Left ventricle myocardium superior (tissue), 1 donor: ENCODE measurements around the gene ZCCHC17. TPM values are rescaled to one million over a fixed set of nuclear protein-coding genes. Genes with fewer than 3 reads are reported as not detected.
A peak's percentile ranks its signal among the peaks of the same experiment; 100 is the strongest.

Source experiments
- ATAC-seq: fragments of 200-7000 bp; cut with Tn5 transposase; one replicate; pipeline ENCODE4 v1.9.1; 2020; ENCODE audit warnings: mild to moderate bottlenecking, moderate library complexity
- DNase-seq: peaks from one replicate; pipeline ENCODE4 v3.0.0-alpha.2; 2020
- intact Hi-C: fragments of 100-400 bp; cut with micrococcal nuclease; formaldehyde crosslinking; loops from one replicate; pipeline ENCODE4 v1.11.0; 2022
- total RNA-seq: library from RNA; stranded (reverse); fragmentation: NEBNext Ultra II Directional; extraction: Animal tissue kit (Norgen Biotek cat#: 25700); gene quantifications from one replicate; pipeline ENCODE4 v1.2.1, GENCODE V29; 2021
- donor health status: DM: no; HTN: yes; CAD: no; lungs with severe emphysema.

ZCCHC17 gene
- total RNA-seq, 1 donor from 2014 or later: 11.1 TPM

DNA sequence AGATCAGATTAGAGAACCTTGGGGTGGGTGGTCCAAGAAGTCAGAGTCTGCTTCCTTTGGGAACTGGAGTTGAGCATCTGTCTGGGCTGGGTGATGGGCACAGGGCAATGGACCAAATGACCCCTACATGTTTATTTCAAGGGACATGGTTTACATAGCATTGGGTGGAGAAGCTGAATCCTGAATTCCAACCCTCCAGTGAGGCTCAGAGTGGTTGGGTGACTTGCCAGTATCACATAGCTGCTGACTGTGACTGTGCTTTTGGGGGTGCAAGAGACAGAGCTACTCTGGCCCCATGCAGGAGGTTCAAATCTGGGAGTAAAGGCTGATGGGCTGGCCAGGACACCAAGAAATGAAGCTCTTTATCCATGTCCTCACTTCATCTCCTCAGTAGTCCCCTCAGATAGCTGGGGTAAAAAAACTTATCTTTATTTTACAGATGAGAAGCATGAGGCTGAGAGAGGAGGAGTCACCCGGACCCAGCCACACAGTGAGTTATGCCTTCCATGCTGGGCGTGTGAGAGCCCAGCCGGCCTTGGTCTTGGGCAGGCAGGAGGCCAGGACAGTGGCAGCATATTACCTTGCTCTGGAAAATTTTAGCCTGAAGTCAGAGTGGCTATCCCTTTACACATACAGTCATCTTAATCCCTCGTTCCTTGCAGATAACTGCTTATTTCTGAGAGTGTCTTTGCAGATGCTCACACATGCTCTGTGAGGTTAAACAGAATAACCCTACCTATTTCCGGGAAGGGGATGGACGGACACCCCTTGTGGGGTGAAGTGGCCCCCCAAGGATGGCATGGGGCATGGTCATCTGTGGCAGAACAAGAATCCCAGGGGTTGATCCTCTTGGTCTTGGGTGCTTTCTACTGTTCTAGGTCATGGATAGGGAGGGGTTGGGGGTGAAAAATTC is 113.4 kb downstream of the ZCCHC17 start:
- intact Hi-C loops: no loop called here
- DNase-seq: no peak

DNA sequence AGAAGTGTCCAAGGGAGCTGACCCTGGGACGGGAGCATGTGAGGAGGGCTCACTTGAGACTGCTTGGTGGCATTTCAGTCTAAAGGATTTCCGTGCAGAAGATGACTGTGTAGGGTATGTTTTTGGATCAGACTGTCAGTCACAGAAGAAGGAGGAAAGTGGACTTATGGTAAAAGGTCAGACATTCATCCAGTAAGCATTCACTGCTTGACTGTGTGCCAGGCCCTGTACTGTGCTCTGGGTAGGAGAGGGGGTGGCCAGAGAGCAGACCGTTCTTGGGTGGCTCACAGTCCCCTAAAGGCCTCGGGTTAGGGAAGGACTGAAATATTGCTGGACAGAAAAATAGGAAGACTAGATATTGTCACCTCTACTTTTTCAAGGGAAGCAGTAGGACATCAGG is 114.0 kb downstream of the ZCCHC17 start:
- intact Hi-C loops: no loop called here
- DNase-seq: no peak
- no peak for ATAC-seq

More for the DNA sequence above, 113.4 kb downstream of the ZCCHC17 start:
- ATAC-seq: no peak

GRCh38 chr1:31412205-31412604 is 115.4 kb downstream of the ZCCHC17 start:
- DNase-seq (no peak), ATAC-seq (no peak)
- intact Hi-C loops: no loop called here

DNA sequence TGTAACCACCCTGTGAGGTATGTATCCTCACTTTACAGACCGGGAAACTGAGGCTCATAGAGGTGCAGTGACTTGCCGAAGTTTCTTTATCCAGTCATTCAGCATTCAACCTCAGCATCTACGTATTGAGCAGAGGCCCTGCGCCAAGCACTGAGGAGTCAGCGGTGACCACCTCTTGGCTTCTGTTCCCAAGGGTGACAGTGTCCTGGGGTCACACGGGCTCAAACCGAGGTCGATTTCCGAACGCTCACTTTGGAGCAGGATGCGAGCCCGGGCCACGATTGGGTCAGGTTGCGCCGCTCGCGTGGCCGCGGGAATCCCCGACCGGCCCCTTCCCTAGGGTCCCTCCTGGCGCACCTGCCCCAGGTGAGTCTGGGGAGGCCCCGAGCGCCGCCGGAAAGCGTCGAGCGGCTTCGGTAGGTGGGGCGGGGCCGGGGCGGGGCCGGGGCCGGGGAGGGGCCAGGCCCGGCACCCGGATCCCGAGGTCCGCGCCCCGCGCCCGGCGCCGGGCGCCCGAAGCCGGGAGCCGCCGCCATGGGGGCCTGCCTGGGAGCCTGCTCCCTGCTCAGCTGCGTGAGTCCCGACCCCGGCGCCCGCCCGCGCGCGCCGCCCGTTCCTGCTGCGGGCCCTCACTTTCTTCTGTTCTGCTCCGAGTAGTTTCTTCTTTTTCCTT is 116.0 kb downstream of the ZCCHC17 start, which contains the start of gene SERINC2:
Gene SERINC2, plus strand, starts transcription at position 482 of the 673 bp plus-strand sequence. Its CDS starts 53 bp downstream, at position 535.
- DNase-seq (peak; percentile 50), ATAC-seq (peak; percentile 81)
- intact Hi-C loops: no loop called here

GRCh38 chr1:31413405-31414001 is 116.7 kb downstream of the ZCCHC17 start:
- intact Hi-C loops: no loop called here
- peak; percentile 86 for ATAC-seq
- peak; percentile 89 for DNase-seq

Other genes with a start within 250 kb of the ZCCHC17 start
- 75.0 TPM for gene PUM1, start 231.3 kb upstream of the ZCCHC17 start, total RNA-seq
- gene NKAIN1, start 57.1 kb upstream of the ZCCHC17 start, total RNA-seq: not detected
- 19.2 TPM for gene SNRNP40, start 244 bp upstream of the ZCCHC17 start, total RNA-seq
- gene FABP3, start 76.0 kb downstream of the ZCCHC17 start, total RNA-seq: 4,698 TPM
- gene SERINC2, start 116.2 kb downstream of the ZCCHC17 start, total RNA-seq: 1.3 TPM